GM12878 (cell line): ENCODE results near the gene HACD3. TPM values are rescaled to one million over a fixed set of nuclear protein-coding genes. Genes with fewer than 3 reads are reported as not detected.

Source experiments
- ATF2 ChIP-seq: IDR thresholded peaks from 2 replicates; pipeline ENCODE4 v1.6.1; 2012; ENCODE audit warnings: low read length, inconsistent platforms
- BACH1 ChIP-seq: fragments of 450-650 bp; IDR thresholded peaks from 2 replicates; pipeline ENCODE4 v1.6.1; 2017; ENCODE audit warnings: mild to moderate bottlenecking, borderline replicate concordance
- CBFB ChIP-seq: IDR thresholded peaks from 2 replicates; pipeline ENCODE4 v1.6.1; 2016; ENCODE audit warnings: antibody characterized with exemption, low read depth
- CBX3 ChIP-seq: fragments of 200-600 bp; sonication (generic); IDR thresholded peaks from 2 replicates; pipeline ENCODE4 v1.6.1; 2016; ENCODE audit warnings: low read depth, borderline replicate concordance
- DPF2 ChIP-seq: fragments of 450-650 bp; IDR thresholded peaks from 2 replicates; pipeline ENCODE4 v1.6.1; 2017; ENCODE audit warnings: mild to moderate bottlenecking
- IRF3 ChIP-seq: fragments of 450-650 bp; IDR thresholded peaks from 2 replicates; pipeline ENCODE4 v1.6.1; 2014; ENCODE audit warnings: mild to moderate bottlenecking
- KAT2A ChIP-seq: conservative IDR thresholded peaks from 2 replicates; pipeline ENCODE4 v1.6.1; 2011; ENCODE audit warnings: low read depth, low read length; ENCODE audit not compliant: control insufficient read depth
- MXI1 ChIP-seq: fragments of 150-350 bp; IDR thresholded peaks from 2 replicates; pipeline ENCODE4 v1.6.1; 2011; ENCODE audit warnings: low read depth, mild to moderate bottlenecking, inconsistent platforms, low read length, improper control_type of control experiment
- MYB ChIP-seq: fragments of 150-350 bp; IDR thresholded peaks from 2 replicates; pipeline ENCODE4 v1.6.1; 2014; ENCODE audit warnings: mild to moderate bottlenecking, low read depth, low read length, borderline replicate concordance
- NR2C1 ChIP-seq: fragments of 450-650 bp; IDR thresholded peaks from 2 replicates; pipeline ENCODE4 v1.6.1; 2017; ENCODE audit warnings: antibody characterized with exemption, mild to moderate bottlenecking, moderate library complexity
- PML ChIP-seq: IDR thresholded peaks from 2 replicates; pipeline ENCODE4 v1.6.1; 2012; ENCODE audit warnings: low read length, inconsistent platforms
- POLR2A ChIP-seq: IDR thresholded peaks from 2 replicates; pipeline ENCODE4 v1.6.1; 2011; ENCODE audit warnings: low read depth, mild to moderate bottlenecking, low read length
- TCF3 ChIP-seq: IDR thresholded peaks from 2 replicates; pipeline ENCODE4 v1.6.1; 2012; ENCODE audit warnings: low read depth, mild to moderate bottlenecking, low read length, borderline replicate concordance; ENCODE audit not compliant: insufficient read depth
- YBX1 ChIP-seq: fragments of 450-650 bp; IDR thresholded peaks from 2 replicates; pipeline ENCODE4 v1.6.1; 2016; ENCODE audit warnings: antibody characterized with exemption
- YY1 ChIP-seq: IDR thresholded peaks from 2 replicates; pipeline ENCODE4 v1.6.1; 2011; ENCODE audit warnings: low read depth, mild to moderate bottlenecking, low read length
- ZBTB11 ChIP-seq: fragments of 450-650 bp; formaldehyde crosslinking; IDR thresholded peaks from 2 replicates; pipeline ENCODE4 v1.5.0; 2022; ENCODE audit warnings: mild to moderate bottlenecking, missing genetic modification characterization
- ZBTB40 ChIP-seq: fragments of 450-650 bp; IDR thresholded peaks from 2 replicates; pipeline ENCODE4 v1.6.1; 2016; ENCODE audit warnings: mild to moderate bottlenecking, moderate library complexity, borderline replicate concordance
- ZNF217 ChIP-seq: fragments of 450-650 bp; IDR thresholded peaks from 2 replicates; pipeline ENCODE4 v1.6.1; 2017; ENCODE audit warnings: antibody characterized with exemption, mild to moderate bottlenecking
- ZNF24 ChIP-seq: fragments of 450-650 bp; IDR thresholded peaks from 2 replicates; pipeline ENCODE4 v1.6.1; 2017; ENCODE audit warnings: antibody characterized with exemption, mild to moderate bottlenecking
- ZNF274 ChIP-seq: IDR thresholded peaks from one replicate; pipeline ENCODE4 v1.8.0; 2011; ENCODE audit not compliant: insufficient read length, insufficient read depth
- ZZZ3 ChIP-seq: IDR thresholded peaks from 2 replicates; pipeline ENCODE4 v1.6.1; 2011; ENCODE audit warnings: low read depth; ENCODE audit not compliant: control insufficient read depth, insufficient read length
- polyA plus RNA-seq, 11 experiments: library from polyadenylated mRNA; depleted of rRNA in 4 of 11; unstranded in 6 of 11; stranded (reverse) in 5 of 11; fragments of >200 nt; fragmentation: Nextera tagmentation in 4 of 11; fragmentation: Illumina TruSeq in 1 of 11; extraction: Ambion mirVana in 4 of 11; extraction: Trizol in 1 of 11; gene quantifications; 1 replicate in 1 of 11; 2 replicates in 10 of 11; pipeline versions ENCODE4 v1.2.1 to v1.2.3, GENCODE V29; 2011 to 2016; ENCODE audit warnings: inconsistent platforms in 2 of 11, missing spikeins in 2 of 11, low read depth in 1 of 11
- total RNA-seq, 4 experiments: library from RNA; depleted of rRNA in 3 of 4; stranded (reverse); fragments of >200 nt in 3 of 4; fragmentation: Illumina TruSeq in 1 of 4; extraction: Trizol in 1 of 4; gene quantifications; 2 replicates each; pipeline versions ENCODE4 v1.2.1 to v1.2.3, GENCODE V29; 2013 to 2021

HACD3 gene
- total and polyA plus RNA-seq, 10 of the 15 experiments (the other 5 are each of a cell fraction or from before 2014, with no cell fraction given): 25.9 to 75.8 (median 48.3) TPM

GRCh38 chr15:65516997-65517865 lies 13.0 kb upstream of the HACD3 start, which contains the start of gene DPP8 (continued):
- TF ChIP-seq ZNF274 (no peak), ZZZ3 (no peak), ZBTB40 (peak; percentile 93), KAT2A (no peak), YBX1 (no peak), MYB (peak; percentile 67; the same call in 1 of the 2 replicates), PML (0 out of 2 replicates have a peak, but pooled peaks have one; percentile 66), DPF2 (peak; percentile 87), CBFB (peak; percentile 86), YY1 (peak; percentile 81), CBX3 (no peak), NR2C1 (peak; percentile 96), POLR2A (peak; percentile 97), ZNF217 (no peak), TCF3 (peak; percentile 74; the same call in 1 of the 2 replicates), BACH1 (peak; percentile 69), ZBTB11 (CRISPR knock-in tag) (peak; percentile 67), ZNF24 (no peak), IRF3 (no peak), MXI1 (peak; percentile 69; the same call in 1 of the 2 replicates), ATF2 (no peak)
